ENCODE measurements around the gene STRBP.

DNA sequence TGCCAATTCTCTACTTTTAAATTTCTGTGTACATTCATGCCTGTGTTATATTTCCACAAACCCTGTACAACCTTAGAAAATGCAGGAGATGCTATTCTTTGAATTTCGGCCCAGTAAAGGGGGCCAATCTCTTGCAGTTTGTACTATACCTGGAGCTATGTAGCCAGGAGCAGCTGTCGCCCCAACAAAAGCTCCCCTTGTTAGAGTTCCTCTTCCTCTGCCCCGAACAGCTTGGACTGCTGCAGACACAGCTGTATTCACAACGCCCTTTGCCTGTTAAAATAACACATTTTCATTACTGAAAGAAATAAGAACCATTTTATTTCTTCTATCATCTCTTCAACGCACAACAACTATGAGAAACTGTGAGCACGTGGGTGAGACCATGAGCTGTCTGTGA lies 135.7 kb downstream of the STRBP start:
- TF ChIP-seq, protein P1, sequence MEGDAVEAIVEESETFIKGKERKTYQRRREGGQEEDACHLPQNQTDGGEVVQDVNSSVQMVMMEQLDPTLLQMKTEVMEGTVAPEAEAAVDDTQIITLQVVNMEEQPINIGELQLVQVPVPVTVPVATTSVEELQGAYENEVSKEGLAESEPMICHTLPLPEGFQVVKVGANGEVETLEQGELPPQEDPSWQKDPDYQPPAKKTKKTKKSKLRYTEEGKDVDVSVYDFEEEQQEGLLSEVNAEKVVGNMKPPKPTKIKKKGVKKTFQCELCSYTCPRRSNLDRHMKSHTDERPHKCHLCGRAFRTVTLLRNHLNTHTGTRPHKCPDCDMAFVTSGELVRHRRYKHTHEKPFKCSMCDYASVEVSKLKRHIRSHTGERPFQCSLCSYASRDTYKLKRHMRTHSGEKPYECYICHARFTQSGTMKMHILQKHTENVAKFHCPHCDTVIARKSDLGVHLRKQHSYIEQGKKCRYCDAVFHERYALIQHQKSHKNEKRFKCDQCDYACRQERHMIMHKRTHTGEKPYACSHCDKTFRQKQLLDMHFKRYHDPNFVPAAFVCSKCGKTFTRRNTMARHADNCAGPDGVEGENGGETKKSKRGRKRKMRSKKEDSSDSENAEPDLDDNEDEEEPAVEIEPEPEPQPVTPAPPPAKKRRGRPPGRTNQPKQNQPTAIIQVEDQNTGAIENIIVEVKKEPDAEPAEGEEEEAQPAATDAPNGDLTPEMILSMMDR (IDR thresholded peaks at IDR 0.05) = no peak
- TF ChIP-seq EZH2 (IDR thresholded peaks at IDR 0.05) = no peak
